Measurements from ENCODE around the gene FILIP1L. TPM values are rescaled to one million over a fixed set of nuclear protein-coding genes. Genes with fewer than 3 reads are reported as not detected.

FILIP1L gene
- total RNA-seq, 4 donors from 2014 or later, result 31.3 to 64.0 (median 46.5) TPM

GRCh38 chr3:99921377-99921695 lies 193.0 kb downstream of the FILIP1L start:
- no peak for TF ChIP-seq CTCF (IDR thresholded peaks at IDR 0.05)
- ATAC-seq (ENCODE audit: low FRiP score), result no peak
- no peak for DNase-seq (ENCODE audit: low spot score)

GRCh38 chr3:99920481-99921376 lies 193.6 kb downstream of the FILIP1L start:
- ATAC-seq (ENCODE audit: low FRiP score) (no peak), DNase-seq (ENCODE audit: low spot score) (no peak)
- TF ChIP-seq CTCF (IDR thresholded peaks at IDR 0.05), result no peak

GRCh38 chr3:99919694-99920093 lies 194.6 kb downstream of the FILIP1L start:
- ATAC-seq (ENCODE audit: low FRiP score) (no peak), DNase-seq (ENCODE audit: low spot score) (no peak)
- no peak for TF ChIP-seq CTCF (IDR thresholded peaks at IDR 0.05)

- TF ChIP-seq CTCF (IDR thresholded peaks at IDR 0.05), result no peak
- no peak for ATAC-seq (ENCODE audit: low FRiP score)
Observed at GRCh38 chr3:99918715-99919114, 195.6 kb downstream of the FILIP1L start.

GRCh38 chr3:99915906-99916432 lies 198.3 kb downstream of the FILIP1L start:
- ATAC-seq (ENCODE audit: low FRiP score) (no peak), DNase-seq (ENCODE audit: low spot score) (no peak)
- TF ChIP-seq CTCF (IDR thresholded peaks at IDR 0.05), result no peak

More at GRCh38 chr3:99918715-99919114, 195.6 kb downstream of the FILIP1L start:
- DNase-seq (ENCODE audit: low spot score), result no peak

GRCh38 chr3:99911433-99911832 lies 202.9 kb downstream of the FILIP1L start:
- DNase-seq (ENCODE audit: low spot score) (no peak), ATAC-seq (ENCODE audit: low FRiP score) (peak; percentile 51)
- TF ChIP-seq CTCF (IDR thresholded peaks at IDR 0.05), result no peak

Data from omental fat pad (tissue), 4 donors.